ENCODE data around the gene BUB1. TPM values are rescaled to one million over a fixed set of nuclear protein-coding genes. Genes with fewer than 3 reads are reported as not detected.

BUB1 gene
- total and polyA plus RNA-seq, 2 of the 8 experiments (the other 6 are each of a cell fraction or from before 2014, with no cell fraction given), result 48.4 to 113 TPM

DNA sequence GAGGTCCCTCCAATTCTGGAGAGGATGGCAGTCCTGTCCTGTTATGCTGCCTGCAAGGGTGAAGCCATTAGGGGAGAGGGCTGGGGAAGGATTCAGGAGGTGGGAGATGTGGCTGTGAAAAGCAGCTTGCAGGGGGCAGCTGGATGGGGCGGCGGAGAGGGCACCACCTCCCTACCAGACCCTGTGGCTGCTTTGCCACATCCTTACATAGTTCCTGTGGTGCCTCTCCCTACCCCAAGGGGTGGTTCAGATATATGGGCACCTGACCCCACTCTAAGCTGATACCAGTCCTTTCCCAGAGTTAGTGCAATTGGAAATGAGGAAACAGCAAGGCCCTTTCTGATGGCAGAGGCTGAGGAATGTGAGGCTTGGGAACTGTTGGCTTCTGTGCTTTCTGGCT lies 48.4 kb upstream of the BUB1 start:
- H2BK12ac ChIP-seq (ENCODE audit: low read depth, low read length), result no peak overlapping the region
- H3K4me3 ChIP-seq (ENCODE audit: extremely low read depth in 1 of 4, insufficient read depth in 2 of 4, low read depth in 3 of 4, low read length in 4 of 4), result no peak overlapping the region
- H2AK5ac ChIP-seq (ENCODE audit: low read depth, low read length), result no peak overlapping the region
- no peaks in the 10 kb centered on the region for H3K23me2 ChIP-seq (ENCODE audit: low read depth, low read length)
- peaks cover 0 to 2% (median under 1%) of the 10 kb centered on the region in 4 experiments; a peak in 1 of 7 replicates for H3K27me3 ChIP-seq (replicated peaks in 1 of 4; ENCODE audit: control insufficient read depth in 3 of 4, extremely low read depth in 1 of 4, insufficient read depth in 3 of 4, low read length in 3 of 4)
- no peak overlapping the region for H3K4ac ChIP-seq (replicated peaks; ENCODE audit: insufficient read length, low read depth, low read length)
- 0 out of 2 replicates have a peak overlapping the region, but pooled peaks have one; percentile 16 for H2BK5ac ChIP-seq (ENCODE audit: low read depth, low read length)
- no peak overlapping the region for H2AFZ ChIP-seq (ENCODE audit: low read length)
- no peak overlapping the region for H4K91ac ChIP-seq (replicated peaks; ENCODE audit: insufficient read length, low read length)
- H4K8ac ChIP-seq (ENCODE audit: extremely low read depth, insufficient read depth, low read length), result no peak overlapping the region
- no peaks in the 10 kb centered on the region for H3K79me1 ChIP-seq (ENCODE audit: low read depth, low read length)
- no peak for DNase-seq (ENCODE audit: low read depth in 1 of 2, low spot score in 2 of 2)
- no peaks in the 10 kb centered on the region for H3K36me3 ChIP-seq (ENCODE audit: control insufficient read depth in 2 of 4, insufficient read depth in 4 of 4, low read length in 3 of 4)
- H3K4me2 ChIP-seq (ENCODE audit: insufficient read depth in 1 of 2, low read depth in 2 of 2, low read length in 2 of 2), result no peak overlapping the region
- H3K27ac ChIP-seq (ENCODE audit: low read depth, low read length), result no peak overlapping the region
- no peak overlapping the region for H3K56ac ChIP-seq (replicated peaks; ENCODE audit: insufficient read length, low read depth, low read length)
- no peaks in the 10 kb centered on the region for H3K79me2 ChIP-seq (ENCODE audit: control insufficient read depth in 1 of 2, insufficient read depth in 2 of 2, low read length in 2 of 2)
- TF ChIP-seq RNF2 (IDR thresholded peaks at IDR 0.05; ENCODE audit: borderline replicate concordance, low read depth, low read length, missing control alignments, poor library complexity, severe bottlenecking), result no peak
- H2BK20ac ChIP-seq (ENCODE audit: low read length), result no peak overlapping the region
- WGBS, 2 experiments (ENCODE audit: extremely low coverage in 1 of 2, insufficient coverage in 1 of 2, insufficient read length in 1 of 2, insufficient replicate concordance in 2 of 2, low coverage in 1 of 2, low lambda C conversion rate in 2 of 2, missing lambda C conversion rate in 1 of 2), result 93% methylated on average over 2 of the region's 2 CpGs; no CpG with 5 or more reads in 1 of the 2 experiments
- no peak overlapping the region for H2BK120ac ChIP-seq (replicated peaks; ENCODE audit: low read depth, low read length)
- H3K18ac ChIP-seq (ENCODE audit: extremely low read depth, low read length), result no peak overlapping the region
- no peak overlapping the region for H4K5ac ChIP-seq (ENCODE audit: insufficient read length, low read depth, low read length)
- H2BK15ac ChIP-seq (ENCODE audit: low read length), result no peak overlapping the region
- POLR2A ChIA-PET (ENCODE audit: partially characterized antibody), result interaction anchor here (0.8 to 1.6 kb wide), 3 partner anchors 24 to 47 kb away, joined by 3 to 4 read pairs (median 3); no protein-coding TSS in a partner anchor
- no peak overlapping the region for H3K14ac ChIP-seq (ENCODE audit: insufficient read length)
- H3K9me3 ChIP-seq (ENCODE audit: insufficient read depth in 2 of 2, low read depth in 1 of 2, low read length in 1 of 2), result peaks cover 0 to under 1% of the 10 kb centered on the region in 2 experiments; a peak in 1 of 4 replicates
- H4K20me1 ChIP-seq (replicated peaks in 1 of 2; ENCODE audit: control insufficient read depth in 1 of 2, insufficient read depth in 2 of 2, low read length in 2 of 2), result no peaks in the 10 kb centered on the region
- H3K9ac ChIP-seq (replicated peaks in 1 of 4; ENCODE audit: extremely low read depth in 1 of 4, low read depth in 3 of 4, low read length in 3 of 4), result no peak overlapping the region
- peaks cover 0 to 11% (median 2%) of the 10 kb centered on the region in 4 experiments; a peak in 4 of 7 replicates for H3K4me1 ChIP-seq (replicated peaks in 1 of 4; ENCODE audit: control insufficient read depth in 3 of 4, insufficient read depth in 4 of 4, low read length in 3 of 4)
- CTCF ChIA-PET (ENCODE audit: partially characterized antibody), result interaction anchor here (1.2 kb wide), 2 partner anchors 14 to 66 kb away, joined by 3 to 5 read pairs; no protein-coding TSS in a partner anchor
- FAIRE-seq, result no peak
- H3K23ac ChIP-seq (ENCODE audit: insufficient read length), result no peak overlapping the region
